HL-60 (cell line): ENCODE results near the gene KRTAP5-2.

Experiments
- CTCF ChIP-seq: IDR thresholded peaks from one replicate; pipeline ENCODE4 v1.5.1; 2011; ENCODE audit warnings: low read length, control low read depth, inconsistent platforms; ENCODE audit not compliant: insufficient read depth
- GABPA ChIP-seq: IDR thresholded peaks from 2 replicates; pipeline ENCODE4 v1.6.1; 2012; ENCODE audit warnings: low read depth
- POLR2AphosphoS5 ChIP-seq: IDR thresholded peaks from 2 replicates; pipeline ENCODE4 v1.6.1; 2012; ENCODE audit warnings: low read depth
- SPI1 ChIP-seq: IDR thresholded peaks from 2 replicates; pipeline ENCODE4 v1.6.1; 2012; ENCODE audit warnings: low read depth, mild to moderate bottlenecking, borderline replicate concordance
- TF ChIP-seq, protein P1 (sequence below): IDR thresholded peaks from 2 replicates; pipeline ENCODE4 v1.6.1; 2012; ENCODE audit warnings: low read depth; ENCODE audit not compliant: insufficient replicate concordance

DNA sequence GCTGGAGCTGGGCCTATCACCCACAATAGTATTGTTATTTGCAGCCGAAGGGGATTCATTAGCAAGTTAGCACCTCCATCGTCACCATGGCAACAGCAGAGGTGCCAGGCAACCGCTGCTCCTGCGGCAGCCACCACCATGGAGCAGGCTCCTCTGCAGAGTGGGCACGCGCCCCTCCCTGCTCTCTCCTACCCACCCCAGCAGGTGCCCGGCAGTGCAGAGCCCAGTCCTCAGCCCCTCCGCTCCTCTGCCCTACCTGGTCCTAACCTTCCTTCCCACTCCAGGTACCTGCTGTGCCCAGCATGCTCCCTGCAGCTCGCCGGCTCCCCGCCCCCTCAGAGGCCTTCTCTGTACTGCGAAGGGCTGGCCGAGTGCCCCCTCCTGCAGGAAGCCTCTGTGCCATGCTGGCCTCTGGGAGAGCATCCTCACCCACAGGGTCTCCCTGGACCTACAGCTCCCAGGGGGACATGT, 29.6 kb downstream of the KRTAP5-2 start:
- TF ChIP-seq POLR2AphosphoS5 (no peak), GABPA (no peak), CTCF (no peak), SPI1 (no peak)
- TF ChIP-seq, protein P1, sequence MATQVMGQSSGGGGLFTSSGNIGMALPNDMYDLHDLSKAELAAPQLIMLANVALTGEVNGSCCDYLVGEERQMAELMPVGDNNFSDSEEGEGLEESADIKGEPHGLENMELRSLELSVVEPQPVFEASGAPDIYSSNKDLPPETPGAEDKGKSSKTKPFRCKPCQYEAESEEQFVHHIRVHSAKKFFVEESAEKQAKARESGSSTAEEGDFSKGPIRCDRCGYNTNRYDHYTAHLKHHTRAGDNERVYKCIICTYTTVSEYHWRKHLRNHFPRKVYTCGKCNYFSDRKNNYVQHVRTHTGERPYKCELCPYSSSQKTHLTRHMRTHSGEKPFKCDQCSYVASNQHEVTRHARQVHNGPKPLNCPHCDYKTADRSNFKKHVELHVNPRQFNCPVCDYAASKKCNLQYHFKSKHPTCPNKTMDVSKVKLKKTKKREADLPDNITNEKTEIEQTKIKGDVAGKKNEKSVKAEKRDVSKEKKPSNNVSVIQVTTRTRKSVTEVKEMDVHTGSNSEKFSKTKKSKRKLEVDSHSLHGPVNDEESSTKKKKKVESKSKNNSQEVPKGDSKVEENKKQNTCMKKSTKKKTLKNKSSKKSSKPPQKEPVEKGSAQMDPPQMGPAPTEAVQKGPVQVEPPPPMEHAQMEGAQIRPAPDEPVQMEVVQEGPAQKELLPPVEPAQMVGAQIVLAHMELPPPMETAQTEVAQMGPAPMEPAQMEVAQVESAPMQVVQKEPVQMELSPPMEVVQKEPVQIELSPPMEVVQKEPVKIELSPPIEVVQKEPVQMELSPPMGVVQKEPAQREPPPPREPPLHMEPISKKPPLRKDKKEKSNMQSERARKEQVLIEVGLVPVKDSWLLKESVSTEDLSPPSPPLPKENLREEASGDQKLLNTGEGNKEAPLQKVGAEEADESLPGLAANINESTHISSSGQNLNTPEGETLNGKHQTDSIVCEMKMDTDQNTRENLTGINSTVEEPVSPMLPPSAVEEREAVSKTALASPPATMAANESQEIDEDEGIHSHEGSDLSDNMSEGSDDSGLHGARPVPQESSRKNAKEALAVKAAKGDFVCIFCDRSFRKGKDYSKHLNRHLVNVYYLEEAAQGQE = no peak
